ENCODE measurements around the gene GALNT17.
"Not testable (repeated sequence)": the region's sequence is repeated elsewhere in the genome, so short reads cannot be mapped to it uniquely, and the experiment has no call there.

The GALNT17 gene

DNA sequence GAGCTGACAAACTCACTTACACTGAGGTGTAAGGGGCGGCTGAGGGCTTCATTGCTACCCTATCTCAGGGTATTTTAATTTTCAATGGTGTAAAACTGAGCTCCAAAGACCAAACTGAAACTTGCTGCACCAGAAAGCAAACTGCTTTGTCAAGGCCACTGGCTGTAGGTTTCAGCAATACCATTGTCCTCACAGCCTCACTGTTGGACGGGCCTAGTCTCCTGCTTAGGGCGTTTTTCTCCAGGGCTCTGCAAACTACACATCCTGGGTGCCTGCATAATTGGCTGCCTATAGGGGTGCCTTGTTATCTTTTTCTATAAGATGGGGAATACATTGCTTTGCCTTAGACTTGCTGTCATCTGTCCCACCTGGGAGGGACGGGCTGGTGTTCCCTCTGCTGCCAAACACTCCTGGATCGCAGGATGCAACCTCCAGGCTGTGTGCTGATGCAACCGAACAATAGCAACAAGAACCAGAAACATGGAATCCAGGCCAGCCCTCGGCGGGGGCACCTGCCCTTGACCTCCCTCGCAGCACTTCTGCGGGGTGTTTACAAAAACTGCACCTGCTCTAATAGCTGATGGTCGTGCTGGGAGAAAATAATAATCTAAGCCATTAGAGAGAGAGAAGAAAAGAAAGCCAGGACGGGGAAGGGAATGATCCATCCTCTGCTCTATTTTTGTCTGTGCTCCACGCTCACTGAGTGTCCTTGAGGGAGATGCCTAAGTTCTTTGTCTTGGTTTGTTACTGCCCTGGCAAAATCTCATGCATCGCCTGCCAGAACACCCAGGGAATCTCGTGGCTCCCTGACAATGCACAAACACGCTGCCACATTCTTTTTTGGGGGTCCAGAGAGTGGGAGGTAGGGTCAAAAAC is 104.5 kb downstream of the GALNT17 start:
- DNase-seq (ENCODE audit: low spot score): peak; percentile 14

DNA sequence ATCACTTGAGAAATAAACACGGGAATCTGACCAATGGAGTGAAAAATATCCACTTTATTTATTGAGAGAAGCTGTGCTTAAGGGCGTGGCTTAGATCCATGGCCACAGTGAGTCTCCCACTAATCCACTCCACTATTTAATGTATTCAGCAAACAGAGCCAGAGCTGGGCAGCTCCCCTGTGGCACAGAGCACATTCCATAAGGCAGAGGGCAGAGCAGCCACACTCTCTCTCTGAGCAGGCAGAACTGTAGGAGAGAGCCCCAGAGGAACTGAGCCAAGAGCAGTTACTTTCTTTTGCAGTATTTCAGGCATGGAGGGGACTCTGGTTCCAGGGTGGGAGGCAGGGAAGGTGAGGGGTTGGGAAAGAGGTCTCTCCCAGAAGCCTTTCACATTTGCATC is 106.0 kb downstream of the GALNT17 start:
- peak; percentile 5 for DNase-seq (ENCODE audit: low spot score)

DNA sequence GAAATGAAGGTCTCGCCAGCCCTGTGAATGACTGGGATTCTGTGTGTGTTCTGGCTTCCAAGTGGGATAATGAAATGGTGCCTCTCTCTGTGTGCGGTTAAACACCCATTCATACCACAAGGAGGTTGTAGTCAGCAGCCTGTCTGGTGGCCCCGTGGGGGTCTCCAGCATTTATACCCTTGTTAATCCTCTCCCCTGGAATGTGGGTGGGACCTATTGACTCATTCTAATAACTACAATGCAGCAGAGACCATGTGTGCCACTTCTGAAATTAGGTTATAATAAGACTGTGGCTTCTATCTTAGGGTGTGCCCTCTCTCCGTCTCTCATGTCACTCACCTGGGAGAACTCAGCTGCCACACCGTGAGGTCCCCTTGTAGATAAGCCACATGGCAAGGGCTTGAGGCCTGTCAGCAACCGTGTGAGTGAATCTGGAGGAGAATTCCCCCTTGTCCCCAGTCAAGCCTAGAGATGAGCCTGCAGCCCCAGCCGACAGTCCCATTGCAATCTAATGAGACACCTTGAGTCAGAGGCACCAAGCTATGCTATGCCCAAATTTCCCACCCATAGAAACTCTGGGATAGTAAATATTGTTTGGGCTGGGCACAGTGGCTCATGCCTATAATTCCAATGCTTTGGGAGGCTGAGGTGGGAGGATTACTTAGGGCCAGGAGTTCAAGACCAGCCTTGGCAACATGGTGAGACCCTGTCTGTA is 106.8 kb downstream of the GALNT17 start:
- no peak for DNase-seq (ENCODE audit: low spot score)

DNA sequence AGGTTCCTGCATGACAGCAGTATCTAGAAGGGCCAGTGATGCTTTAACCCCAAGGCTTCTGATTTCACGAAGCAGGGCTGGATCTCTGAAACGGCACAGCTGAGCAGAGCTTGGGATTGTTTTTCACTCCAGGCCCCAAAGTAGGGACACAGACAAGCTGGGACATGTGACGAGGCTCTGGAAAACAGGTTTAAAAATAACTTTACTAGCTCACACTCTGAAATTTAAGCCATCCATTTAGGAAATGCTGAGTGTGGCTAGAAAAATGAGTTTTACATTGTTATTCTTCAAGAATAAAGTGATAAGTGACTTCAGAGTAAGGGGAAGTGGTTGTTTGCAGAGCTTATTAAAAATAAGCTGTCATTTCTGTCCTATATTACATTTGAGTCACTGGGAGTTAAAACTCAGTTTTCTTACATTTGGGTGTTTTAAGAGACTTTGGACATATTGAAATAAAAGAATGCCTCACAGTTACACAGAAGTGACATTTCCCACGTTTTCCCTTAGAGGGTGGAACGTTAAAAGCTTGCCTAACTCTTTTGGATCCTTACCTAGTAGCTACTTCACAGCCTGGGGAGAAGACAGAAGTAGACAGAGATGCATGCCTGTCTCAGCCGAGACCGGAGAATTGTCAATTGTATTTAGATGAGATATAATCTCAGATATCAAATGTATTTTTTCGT is 107.8 kb downstream of the GALNT17 start:
- DNase-seq (ENCODE audit: low spot score): no peak

DNA sequence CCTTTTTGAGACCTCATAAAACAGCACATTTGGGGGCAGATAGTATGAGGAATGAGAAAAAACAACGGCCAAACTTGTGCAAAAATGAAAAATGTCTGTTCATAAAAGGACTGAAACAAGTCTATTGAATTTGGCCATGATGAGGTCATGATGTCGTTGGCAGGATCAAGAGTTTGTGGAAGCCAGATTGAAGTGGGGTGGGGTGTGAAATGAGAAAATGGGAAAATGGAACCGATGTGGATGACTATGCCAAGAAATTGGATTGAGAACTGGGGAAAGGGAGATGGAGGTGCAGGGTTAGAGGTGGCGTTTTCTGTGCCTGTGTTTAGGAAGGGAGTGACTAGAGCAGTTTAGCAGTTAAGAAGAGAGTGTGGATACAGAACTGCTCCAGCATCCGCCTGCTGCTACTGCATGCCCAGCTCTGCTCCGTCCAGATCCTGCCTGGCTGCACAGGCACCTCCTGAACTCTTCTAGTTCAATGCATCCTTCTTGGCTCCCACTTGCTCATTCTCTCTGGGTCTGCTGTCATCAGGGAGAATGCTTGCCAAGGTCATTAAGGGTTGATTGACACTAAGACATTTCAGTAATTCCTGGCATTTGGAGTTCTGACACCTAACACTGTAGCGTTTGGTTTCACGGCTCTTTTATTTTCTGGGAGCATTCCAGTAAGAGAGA is 111.9 kb downstream of the GALNT17 start:
- no peak for DNase-seq (ENCODE audit: low spot score)

DNA sequence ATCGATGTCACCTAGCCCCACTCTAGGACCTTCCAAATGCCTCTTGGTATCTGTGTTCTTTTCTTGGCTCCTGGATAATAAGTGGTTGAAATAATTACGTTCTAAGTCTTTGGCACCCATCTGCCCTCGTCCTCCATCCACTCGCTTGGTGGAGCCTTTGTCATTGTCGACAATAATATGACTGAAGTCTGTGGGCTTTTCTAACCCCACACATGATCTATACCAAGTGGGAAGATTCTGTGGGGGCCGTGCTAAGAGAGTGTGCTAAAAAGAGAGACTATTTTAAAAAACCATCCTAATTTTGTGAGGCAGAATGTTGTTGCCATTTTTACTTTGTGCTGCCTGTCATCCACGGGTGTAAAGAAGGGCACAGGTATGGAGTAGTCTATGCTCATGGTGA is 113.1 kb downstream of the GALNT17 start:
- DNase-seq (ENCODE audit: low spot score): no peak

DNA sequence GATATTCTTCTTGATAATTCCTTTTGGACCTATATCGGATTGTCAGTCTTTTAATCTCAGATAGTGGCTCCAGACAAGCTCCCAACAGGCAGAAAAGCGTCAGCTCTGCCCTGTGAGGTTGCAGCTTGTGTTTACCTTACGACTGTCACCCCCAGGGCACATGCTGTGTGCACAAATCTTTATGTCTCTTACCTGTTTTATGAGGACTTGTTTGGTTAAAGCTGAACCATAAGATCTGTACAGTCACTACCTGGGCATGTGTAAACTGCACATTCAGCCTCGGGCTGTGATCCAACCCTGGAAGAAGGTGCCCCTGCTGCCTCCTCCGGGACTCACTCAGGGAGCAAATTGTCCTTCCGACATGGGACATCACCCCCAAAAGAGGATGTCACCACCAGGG is 119.8 kb downstream of the GALNT17 start:
- no peak for DNase-seq (ENCODE audit: low spot score)

DNA sequence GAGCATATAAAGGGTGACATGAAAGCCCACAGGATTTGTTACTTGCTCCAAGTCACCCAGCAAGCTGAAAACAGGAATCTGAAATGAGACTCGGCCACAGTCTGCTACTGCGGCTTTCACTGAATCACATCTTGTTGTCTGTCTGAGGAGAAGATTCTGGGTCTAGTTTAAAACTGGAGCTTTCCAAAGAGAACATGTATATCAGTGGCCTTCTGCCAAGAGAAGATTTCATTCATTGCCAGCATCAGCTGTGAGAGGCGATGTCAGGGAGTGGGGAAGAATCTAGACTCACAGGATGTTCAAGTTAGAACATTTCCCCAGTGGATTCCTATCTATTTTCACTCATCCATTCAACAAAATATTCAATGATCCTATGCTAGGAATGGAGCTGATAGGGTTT is 122.8 kb downstream of the GALNT17 start:
- DNase-seq (ENCODE audit: low spot score): no peak

DNA sequence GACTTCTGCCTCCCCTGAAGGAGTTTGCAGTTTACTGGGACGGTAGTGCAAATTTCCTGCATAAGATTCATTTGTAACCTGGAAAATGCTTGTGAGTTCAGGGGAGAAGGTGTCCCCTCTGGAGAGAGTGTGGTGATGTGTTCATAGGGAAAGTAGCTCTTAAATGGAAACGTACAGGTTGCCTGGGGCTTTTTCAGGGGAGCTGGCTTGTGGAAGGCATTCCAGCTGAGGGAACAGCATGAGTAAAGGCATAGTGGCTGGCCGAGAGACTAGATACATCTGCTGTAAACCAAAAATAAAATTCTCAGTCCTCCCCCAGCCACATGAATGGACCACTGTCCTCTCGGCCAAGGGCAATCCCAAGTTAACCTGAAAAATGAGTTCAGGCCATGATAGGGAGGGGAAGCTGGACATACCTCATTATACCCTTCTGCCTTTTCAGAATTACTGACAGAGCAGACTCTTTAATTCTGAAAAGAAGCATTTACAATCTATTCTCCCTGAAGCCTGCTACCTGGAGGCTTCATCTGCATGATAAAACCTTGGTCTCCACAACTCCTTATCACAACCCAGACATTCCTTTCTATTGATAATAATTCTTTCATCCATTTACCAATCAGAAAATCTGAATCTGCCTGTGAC is 123.7 kb downstream of the GALNT17 start:
- DNase-seq (ENCODE audit: low spot score): no peak

DNA sequence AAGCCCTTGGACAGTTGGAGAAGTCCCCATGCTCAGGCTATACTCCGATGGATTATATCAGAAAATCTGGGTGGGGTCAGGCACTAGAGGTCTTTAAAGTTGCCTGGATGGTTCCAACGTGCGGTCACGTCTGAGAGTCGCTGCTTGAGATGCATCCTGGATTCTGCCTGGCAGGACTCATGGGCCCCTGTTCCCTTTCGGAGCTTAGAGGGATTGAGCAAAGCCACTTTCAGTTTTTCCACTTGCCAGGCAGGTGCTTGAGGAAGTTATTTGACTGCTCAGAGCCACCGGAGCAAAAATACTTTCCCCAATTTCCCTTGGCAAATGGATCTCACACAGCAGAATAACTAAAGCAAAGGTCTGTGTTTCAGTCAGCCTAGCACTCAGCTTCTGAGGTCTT is 129.1 kb downstream of the GALNT17 start:
- no peak for DNase-seq (ENCODE audit: low spot score)

DNA sequence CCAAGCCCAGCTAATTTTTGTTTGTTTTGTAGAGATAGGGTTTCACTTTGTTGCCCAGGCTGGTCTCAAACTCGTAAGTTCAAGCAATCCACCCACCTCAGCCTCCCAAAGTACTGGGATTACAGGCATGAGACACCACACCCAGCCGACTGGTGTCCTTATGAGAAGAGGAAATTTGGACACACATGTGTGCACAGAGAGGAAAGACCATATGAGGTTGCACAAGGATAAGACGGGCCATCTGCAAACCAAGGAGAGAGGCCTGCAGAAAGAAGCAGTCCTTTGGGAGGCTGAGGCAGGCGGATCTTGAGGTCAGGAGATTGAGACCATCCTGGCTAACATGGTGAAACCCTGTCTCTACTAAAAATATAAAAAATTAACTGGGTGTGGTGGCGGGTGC is 130.9 kb downstream of the GALNT17 start:
- not testable (repeated sequence) for DNase-seq (ENCODE audit: low spot score)

DNA sequence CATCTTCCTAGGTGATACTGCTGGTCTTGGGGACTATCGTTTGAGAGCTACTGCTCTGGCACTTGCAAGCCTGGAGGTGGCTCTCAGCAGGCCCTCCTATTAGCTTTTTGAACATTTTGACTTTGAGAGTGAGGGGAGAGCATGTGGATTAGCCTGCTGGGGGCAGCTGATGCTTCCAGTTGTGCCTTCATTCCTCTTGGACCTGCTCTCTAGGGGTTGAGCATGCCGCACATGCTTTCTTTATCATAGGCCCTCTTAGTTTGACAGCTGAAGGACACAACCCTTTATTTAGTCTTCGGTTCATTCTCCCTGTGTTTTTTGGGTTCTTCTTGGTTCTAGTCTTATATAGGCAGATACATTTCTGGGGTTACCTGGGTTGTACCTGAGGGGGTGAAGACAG is 132.1 kb downstream of the GALNT17 start:
- DNase-seq (ENCODE audit: low spot score): no peak

DNA sequence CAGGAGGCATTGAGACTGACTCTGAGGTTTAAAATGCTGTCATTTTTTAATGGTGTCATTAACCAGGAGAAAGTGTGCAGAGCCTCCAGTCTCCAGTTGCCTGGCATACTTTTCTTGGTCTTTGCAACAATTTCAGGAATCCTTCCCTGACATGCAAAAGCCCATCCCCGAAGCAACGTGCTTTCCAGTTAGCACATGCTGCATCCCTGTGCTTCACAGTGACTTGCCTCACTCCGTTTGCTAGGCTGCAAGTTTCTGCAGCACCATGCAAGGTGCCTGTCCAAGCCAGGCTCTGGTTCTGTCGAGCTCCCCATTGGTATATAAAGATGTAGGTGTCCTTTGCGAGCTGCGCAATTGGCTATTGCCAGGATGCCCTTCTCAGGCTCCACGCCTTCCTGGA is 135.0 kb downstream of the GALNT17 start:
- DNase-seq (ENCODE audit: low spot score): no peak

DNA sequence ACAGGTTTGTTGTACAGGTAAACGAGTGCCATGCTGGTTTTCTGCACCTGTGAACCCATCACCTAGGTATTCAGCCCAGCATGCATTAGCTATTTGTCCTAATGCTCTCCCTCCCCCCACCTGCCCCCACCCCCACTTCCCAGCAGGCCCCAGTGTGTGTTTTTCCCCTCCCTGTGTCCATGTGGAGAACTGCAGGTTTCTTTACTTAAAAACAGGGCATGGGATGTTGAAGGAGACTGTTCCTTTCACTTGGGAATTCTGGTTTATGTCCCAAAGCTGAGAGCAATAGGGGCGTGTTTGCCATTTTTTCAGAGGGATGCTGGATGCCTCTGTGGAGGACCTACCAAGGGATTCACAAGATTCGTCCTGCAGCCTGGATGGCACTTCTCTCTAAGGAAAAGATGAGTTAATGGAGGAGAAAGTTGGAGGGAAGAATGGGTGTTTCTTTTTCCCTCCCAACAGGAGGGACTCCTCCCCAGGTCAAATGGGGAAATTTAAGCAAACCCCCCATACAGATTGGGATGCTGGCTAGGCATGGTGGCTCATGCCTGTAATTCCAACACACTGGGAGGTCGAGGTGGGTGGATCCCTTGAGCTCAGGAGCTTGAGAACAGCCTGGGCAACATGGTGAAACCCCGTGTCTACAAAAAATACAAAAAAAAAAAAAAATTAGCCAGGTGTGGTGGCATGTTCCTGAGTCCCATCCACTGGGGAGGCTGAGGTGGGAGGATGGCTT is 136.0 kb downstream of the GALNT17 start:
- no peak for DNase-seq (ENCODE audit: low spot score)

DNA sequence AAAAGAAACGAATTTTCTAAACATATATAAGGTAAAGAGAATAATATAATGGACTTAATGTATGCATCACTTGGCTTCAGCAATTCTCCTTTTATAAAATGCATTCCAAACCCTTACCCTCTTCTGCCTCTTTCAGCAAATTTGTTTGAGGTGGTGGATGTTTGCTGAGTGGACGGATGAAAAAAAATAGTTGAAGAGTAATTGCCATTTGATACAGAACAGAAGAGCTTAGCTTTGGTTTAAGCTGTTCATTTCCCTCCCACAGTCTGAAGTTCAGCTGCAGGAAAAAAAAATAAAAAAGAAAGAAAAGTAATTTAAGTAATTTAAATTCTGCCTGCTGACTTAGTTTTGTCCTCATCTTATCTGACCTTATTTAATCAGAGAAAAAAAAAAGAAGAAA is 138.6 kb downstream of the GALNT17 start:
- no peak for DNase-seq (ENCODE audit: low spot score)

DNA sequence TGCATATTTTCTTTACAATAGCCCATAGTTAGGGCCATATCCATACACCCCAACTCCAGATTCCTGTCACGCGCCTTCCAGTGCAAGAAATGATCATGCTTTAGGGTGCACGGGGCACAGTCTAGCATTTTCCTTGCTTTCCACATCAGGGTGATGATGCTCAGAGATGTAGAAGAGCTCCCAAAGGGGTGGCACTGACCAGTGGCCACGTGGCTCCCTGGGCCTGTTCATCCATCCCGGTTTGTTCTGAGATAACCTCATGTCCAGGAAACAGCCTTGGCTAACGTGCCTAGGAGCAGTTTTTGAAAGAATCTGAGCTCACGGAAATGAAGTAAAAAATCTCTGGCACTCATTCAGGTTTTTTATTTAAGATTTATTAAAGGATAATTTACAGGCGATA is 139.3 kb downstream of the GALNT17 start:
- DNase-seq (ENCODE audit: low spot score): no peak

DNA sequence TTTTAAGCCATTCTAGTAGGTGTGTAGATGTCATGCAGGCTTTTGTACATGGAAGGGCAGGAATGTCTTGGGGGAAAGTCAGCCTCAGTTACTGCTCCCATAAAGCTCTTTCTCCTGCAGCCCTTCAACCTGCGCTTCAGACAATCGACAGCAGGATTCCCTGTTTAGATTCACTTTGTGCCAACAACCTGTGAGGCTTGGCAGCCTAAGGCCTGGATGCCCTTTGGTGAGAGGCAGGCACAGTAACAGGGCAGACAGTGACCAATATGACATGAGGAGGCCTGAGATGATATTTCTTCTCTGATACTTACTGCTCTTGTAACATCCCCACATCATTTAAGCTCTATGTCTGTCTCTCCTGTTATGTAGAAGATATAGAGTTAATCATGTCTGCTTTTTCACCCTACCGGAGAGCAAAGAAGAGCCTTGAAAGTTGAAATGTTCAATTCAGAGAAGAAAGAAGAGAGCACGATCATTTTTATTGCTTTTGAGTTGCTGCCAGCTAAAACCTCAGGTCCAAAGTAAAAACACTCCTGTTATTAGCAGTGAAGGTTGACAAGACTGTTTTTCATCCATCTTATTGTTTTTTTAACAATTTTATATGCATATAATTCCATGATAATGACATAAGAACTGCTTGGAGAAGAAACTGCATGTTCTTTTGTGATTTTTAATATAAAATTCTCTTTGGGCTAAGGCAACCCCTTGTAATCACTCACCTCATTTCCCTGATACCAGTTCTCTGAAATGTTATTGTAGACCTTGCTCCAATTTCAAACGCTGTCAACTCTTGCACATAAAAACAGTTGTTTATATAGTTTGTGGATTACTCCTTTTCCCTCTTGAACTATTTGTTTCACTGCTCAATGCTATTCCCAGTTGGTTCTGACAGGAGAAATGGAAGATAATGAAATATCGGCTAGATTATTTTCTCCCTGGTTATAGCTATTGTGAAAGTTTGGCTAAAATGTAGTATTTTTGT is 140.9 kb downstream of the GALNT17 start:
- DNase-seq (ENCODE audit: low spot score): no peak

DNA sequence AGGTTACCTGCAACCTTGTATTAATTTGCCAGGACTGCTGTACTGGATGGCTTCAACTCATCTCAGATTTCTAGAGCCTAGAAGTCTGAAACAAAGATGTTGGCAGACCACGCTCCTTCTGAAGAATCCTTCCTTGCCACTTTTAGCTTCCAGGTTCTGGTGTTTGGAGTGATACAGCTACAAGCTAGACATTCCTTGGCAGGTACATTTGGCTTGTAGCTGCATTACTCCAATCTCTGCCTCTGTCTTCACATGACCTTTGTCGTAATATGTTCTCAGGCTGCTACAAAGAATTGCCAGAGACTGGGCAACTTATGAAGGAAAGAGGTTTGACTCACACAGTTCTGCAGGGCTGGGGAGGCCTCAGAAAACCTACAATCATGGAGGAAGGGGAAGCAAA is 146.3 kb downstream of the GALNT17 start:
- DNase-seq (ENCODE audit: low spot score): no peak

DNA sequence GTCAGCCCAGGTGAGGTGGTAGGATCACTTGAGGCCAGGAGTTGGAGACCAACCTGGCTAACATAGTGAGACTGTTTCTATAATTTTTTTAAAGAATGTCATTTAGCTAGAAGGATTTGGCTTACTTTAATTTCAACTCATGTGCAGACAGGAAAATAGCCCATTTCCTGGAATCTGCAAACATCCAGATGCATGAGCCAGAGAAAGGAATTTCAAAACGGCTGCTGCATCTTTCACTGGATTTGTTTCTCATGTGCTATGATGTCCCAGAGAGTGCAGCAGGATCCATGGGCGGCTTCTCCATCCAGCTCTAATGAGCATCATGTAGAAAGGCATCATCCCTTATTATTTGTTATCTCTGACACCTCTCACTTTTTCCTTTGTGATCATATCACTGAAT is 149.3 kb downstream of the GALNT17 start:
- no peak for DNase-seq (ENCODE audit: low spot score)

DNA sequence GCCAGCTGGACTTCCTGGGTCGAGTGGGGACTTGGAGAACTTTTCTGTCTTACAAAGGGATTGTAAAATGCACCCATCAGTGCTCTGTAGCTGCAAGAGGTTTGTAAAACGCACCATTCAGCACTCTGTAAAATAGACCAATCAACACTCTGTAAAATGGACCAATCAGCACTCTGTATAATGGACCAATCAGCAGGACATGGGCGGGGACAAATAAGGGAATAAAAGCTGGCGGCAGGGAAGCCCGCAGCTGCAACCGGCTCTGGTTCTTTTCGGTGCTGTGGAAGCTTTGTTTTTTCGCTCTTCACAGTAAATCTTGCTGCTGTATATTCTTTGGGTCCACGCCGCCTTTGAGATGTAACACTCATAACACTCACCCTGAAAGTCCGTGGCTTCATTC is 151.9 kb downstream of the GALNT17 start:
- no peak for DNase-seq (ENCODE audit: low spot score)
